ENCODE data around the gene MAP4K3.

The MAP4K3 gene

DNA sequence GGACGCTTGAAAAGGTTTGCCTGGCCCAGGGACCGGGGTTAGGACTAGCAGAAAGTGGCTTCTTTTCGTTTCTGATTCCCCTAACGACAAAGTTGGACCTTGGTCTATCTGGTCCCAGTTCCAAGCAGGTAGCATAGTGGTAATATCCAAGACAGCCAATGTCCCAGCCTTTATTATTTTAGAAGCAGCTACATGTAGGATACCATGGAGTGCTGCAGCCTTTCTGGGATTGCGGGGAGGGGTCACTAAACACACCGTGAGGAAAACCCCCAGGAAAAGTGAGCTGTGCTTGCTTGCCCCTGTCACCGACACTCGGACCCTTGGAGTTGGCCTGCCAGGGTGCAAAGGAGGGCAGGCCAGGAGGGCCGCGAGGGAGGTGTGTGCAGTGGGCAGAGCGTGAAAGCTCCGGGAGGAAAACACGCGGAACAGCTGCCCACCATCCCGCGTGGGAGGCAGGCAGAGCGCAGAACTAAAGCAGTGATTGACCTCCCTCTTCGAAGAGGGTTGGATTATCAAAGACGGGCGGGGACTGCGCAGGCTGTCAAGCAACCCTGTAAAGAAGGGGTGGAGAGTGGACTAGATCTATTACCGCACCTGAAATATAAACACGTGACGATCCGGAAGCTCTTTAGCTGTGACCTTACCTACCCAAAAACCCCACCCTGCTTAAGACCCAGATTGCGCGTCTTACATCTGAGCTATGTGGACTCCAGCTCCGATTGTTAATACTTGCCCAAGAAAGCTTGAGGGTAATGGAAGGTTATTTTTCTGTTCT lies 624 bp upstream of the MAP4K3 start:
- DNase-seq, result peak; percentile 78

DNA sequence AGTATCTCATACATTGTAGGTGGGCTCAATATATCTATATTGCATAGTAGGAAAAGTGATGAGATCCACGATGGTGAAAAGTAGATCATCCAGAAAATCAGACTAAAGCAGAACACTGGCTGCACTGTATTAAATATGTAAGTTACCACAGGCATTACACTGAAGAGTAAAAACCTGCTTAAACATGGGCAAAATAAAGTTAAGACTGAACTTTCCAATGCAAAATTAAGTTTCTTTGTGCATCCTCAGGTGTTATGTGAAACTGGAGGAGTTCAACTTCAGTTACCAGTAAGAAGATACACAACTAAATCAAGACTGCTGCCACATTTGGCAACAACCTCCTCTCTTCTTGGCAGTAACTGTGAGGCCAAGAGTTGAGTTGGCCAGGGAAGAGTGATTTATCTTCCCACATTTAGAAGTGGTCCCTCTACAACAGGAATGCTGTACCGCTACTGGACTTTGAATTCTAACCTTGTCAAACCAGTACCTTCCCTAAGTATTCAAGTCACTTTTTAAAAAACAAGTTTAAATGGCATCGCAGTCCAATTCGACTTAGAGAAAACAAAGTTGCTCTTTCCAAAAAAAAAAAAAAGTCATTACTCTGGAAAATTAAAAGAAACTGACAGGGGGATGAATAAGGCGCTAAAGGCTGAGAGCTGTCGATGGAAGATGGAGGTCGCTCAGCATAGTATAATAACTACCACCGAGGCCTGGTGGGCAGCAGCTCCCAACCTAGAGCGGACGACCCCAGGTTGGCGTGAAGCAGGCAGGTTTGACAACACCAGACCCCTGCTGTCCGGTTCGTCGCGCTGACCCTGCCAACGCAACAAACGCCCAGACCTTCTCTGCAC lies 1.1 kb downstream of the MAP4K3 start:
- no peak for DNase-seq

DNA sequence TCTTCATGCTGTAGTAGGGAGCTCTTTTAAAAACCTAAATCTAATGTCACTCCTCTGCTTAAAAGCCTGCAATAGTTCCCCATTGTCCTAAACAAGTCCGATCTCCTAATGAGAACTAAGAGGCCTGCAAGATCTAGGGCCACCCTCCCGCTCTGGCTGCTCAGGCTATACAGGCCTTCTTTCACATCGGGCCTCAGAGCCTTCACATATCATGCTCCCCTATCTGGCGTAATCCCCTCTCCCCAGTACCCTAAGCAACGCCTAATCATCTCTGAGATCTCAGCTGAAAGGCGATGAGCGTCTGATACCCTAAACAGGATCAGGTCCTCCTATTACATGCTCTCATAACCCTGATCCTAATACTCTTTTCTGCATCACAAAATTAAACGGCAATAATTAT lies 1.9 kb downstream of the MAP4K3 start:
- DNase-seq, result no peak

DNA sequence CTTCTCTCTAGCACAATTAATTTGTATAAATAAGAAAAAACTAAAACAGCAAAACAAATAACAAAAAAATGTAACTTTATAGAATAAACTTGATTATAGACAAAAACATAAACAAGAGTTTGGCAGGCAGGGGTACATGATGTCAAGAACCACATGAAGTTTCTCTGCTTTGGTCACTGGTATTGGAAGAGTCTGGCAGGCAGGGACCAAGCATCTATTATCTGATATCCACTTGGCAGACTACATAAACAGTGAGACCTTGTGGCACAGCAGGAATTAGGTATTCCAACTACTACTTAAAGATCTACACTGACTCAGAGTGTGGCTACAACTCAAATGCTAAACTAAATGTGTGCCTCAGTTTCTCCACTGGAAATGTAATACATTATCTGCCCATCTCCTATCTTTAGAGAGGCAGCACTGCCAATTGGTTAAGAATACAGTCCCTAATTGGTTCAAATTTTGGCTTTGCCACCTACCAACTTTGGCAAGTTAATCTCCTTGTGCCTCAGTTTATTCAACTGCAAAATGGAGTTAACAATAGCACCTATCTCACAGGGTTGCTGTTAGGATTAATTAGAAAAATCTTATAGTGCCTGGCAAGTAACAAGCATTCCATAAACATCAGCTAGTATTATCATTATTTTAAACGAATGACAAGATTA lies 2.7 kb downstream of the MAP4K3 start:
- DNase-seq, result no peak

DNA sequence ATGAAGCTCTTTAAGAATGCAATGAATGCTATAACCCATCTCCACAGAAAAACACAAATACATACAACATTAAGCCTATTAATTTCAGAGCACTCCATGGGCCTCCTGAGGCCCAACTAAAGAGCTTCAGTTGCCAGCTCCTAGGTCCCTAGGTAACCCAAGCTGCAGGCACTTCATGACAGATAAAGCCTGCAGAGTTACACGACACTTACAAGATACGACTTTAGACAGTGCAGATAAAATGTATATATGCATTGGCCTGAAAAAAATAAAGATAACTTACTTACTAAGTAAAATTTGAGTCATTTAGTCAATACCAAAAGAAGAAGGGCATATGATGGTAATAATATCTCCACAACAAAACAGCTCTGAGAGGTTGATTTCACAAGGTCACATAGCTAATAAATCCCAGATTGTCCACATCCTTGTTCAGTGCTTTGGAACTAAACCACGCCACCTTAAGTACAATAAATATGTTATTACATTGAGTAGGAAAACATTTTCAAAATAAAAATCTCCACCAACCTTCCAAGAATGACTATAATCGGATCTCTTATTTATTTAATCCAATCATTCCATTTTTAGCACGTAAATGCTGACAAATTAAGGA lies 3.4 kb downstream of the MAP4K3 start:
- no peak for DNase-seq

DNA sequence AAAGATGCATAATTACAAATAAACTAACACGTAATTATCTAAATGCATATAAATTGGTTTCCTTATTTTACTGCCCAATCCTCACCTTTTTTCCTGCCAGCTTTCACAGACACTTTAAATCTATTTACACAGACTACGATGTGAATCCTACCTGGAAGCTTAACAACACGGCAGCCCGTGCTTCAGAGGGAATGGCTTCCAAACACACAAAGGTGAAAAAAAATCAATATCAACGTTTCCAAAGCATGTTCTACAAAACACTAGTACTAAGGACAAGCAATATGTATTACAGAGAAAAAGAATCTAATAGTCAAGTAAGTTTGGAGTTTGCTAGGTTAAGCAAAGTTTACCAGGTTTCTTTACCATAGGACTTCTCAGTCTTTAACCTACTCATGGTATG lies 4.4 kb downstream of the MAP4K3 start:
- DNase-seq, result no peak

DNA sequence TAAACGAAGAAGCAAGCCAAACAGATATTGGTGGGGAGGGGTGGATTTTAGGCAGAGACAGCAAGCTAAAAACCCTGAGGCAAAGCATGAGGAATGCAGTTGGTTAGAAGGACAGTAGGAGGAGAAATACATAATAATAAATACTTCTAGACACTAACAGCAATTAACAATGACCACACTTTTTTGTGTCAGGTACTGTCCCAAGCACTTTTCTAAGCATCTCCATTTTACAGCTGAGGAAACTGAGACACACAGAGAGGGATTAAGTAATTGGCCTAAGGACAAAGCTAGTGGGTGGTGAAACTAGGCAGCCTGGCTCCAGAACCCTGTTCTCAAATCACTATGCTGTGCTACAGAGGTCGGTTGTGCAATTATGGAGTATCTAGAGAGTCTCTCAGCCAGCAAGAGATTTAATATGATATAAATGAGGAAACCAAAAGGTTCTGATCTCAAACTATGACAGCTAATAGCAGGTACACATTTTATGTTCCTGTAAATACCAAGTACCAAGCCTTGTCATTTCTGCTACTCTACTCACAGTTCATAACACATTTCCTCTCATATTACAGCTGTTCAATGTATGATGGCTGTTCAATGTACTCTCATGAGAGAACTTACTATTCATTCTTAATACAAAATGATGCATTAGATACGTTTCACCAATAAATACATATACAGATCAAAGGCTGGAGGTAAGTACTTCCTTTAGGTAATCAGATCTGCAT lies 5.3 kb downstream of the MAP4K3 start:
- no peak for DNase-seq

DNA sequence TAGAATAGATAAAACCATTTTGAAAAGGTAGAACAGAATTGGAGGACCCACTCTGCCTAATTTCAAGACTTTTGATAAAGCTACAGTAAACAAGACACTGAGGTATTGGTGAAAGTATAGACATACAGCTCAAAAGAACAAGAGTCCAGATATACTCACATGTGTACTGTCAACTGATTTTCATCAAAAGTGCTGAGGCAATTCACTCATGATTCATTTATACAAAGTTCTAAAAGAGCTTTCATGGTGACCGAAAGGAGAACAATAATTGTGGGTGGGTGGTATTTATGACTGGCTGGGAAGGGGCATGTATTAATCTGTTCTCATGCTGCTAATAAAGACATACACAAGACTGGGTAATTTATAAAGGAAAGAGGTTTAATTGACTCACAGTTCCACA lies 7.3 kb downstream of the MAP4K3 start:
- DNase-seq, result no peak

DNA sequence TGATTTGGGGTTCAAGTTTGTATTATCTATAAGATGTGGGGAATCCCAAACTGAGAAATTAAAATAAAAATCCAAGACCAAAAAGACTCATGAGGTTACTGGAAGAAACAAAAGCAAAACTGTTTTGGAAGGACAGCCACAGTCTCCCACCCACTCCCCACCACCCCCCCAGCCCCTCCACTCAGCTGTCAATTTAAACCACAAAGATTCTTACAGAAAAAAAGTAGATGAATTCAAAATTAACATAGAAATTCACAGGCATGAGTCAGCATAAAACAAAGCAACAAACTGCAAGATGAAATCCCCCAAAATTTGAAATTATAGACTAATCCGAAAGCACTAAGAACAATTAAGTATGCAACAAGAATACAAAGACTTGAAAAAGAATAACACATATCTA lies 12.1 kb downstream of the MAP4K3 start:
- no peak for DNase-seq

DNA sequence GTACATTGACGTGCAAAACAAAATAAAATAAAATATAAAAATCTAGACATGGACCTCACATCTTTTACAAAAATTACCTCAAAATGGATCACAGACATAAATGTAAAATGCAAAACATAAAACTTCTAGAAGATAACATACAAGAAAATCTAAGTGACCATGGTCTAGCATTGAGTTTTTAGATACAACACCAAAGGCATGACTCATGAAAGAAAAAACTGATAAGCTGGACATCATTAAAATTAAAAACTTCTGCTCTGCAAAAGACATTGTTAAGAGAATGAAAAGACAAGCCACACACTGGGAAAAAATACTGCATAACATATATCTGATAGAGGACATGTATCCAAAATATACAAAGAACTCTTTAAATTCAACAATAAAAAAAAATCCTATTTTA lies 14.4 kb downstream of the MAP4K3 start:
- DNase-seq, result no peak

DNA sequence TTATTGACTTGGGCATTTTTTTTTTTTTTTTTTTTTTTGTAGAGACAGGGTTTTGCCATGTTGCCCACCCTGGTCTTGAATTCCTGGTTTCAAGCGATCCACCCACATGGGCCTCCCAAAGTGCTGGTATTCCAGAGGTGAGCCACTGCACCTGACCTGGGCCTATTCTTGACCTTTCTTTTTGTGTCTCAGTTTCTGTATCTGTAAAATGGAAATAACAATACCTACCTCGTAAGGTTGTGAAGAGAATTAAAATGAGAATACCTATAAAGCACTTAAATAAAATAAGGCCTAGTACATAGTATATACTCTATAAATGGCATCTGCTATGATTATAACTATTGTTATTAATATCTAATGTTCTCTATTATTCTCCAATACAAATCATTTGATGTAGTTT lies 15.7 kb downstream of the MAP4K3 start:
- no peak for DNase-seq

DNA sequence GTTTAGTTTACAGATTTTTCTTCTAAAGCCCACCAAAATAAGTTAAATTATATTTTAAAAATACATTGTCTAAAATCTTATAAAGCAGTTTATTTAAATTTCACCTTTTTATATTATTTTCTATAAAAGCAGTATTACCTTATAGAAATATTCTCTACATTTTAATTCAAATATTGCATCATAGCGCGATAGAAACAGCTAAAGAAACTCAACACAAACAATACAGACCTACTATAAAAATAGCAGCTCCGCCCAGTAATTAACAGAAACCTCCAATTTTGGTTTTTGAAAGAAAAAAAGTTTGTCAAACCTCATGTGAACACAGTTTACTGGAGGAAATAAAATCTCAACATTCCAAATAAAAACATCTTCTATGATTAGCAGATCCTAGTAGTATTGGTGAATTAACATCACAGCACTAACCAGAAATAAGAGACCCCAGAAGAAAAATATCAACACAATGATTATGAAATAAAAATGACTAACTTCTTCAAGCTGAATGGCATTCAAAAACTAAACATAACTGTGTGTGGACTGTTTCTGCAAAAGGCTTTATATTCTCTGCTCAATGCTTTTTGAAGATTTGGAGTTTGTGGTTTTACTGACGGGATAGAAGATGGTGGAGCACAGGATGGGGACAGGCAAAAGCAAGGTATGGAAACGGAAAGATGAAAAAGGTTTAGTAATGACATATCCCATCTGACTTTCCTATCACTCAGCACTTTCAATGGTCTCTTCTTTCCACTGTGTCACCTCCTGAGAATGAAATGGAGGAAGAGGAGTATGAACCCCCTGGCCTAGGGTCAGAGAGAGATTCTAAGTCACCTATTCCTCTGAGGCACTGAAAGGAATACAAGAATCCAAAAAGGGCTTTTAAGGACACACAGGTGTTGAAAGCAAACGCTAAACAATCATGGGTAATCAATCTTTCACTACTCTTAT lies 17.5 kb downstream of the MAP4K3 start:
- no peak for DNase-seq

DNA sequence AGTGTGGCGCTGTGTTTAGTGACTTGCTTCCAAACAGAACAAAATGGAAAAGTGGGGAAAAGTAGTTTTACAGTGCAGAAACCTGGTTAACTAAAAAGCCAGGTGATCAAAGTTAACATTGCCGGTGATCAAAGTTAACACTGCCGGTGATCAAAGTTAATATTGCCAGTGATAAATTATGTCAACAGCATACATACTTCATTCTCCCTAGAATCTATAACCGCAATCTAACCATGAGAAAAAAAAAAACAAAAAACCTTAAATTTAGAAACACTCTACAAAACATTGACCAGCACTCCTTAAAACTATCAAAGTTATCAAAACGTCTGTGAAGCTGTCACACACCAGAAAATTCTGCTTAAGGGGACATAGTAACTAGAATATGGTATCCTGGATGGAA lies 18.6 kb downstream of the MAP4K3 start:
- DNase-seq, result no peak

DNA sequence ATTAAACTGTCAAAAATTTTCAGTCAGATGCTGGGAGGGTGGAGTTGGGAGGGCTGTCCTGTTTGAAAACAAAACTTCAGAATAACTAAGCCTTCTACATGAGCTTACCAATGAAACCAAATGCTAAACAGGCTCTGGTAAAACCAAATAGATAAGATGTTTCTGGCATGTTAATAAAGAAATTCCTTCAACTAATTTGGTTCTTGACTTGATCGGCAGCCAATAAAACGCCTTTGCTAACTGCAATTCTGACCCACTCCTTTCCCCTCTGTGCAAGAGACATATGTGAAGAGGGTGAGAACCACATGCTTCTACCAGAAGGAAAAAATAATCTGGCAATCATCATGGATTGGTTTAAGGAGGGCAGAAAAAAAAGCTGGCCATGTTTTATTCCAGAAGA lies 20.9 kb downstream of the MAP4K3 start:
- no peak for DNase-seq

DNA sequence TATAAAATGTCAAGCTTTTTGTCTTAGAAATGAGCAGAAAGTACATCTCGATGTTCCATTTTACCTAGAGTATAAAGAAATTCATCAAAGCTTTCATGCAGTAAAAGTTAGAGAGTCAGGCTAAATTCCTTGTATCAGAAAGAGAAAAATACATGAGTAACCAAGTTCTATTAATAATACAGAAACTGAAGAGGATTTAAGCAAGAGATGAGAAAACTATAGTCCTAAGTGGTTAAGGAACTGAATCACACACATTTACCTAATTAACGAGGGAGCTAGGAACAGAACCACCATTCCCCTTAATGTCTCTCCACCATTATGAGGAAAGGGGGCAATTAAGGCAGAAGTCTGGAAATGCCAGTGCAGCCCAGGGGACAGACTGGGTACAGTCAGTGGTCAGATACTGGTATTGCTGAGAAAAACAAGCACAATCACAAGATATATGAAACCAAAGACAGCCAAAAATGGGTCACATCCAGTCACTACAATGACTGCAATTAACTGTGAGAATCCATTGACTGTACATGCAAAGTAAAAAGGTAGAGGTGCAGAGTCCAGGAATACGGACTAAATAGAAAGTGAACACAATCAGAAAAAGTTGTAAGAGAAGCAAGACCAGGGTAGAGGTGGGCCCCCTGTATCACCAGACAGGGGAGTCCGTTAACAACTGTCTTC lies 23.9 kb downstream of the MAP4K3 start:
- DNase-seq, result no peak

DNA sequence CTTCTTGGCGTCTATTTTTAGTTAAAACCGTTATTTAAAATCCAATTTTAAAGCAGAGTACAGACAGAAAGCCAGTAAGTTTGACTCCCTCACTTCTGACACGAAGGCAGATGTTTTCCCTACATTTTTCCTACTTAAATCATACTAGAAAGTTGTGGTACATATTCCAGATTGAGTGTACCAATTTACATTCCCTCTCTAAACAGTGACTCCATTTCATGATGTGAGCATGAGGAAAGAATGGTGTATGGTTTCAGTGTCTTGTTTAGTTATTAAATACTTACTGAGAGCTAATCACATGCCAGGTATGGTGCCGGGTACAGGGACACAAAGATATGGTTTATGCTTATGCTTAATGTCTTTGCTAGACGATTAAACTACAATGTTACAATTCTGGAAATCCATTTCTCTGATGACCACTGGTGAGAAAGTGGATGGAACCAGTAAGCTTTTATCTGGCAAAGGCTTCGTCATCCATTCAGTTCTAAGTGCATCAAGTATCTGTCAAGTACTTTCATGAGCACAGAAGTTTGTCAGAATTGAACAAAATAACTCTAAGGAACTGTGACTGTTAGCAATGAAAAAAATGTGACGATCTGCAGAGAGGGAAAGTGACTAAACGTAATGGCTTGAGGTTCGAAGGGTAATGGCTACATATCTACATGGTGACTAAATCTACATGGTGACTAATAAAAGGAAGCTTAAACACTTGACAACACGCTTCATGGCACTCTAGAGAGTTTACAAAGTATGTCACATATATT lies 25.7 kb downstream of the MAP4K3 start:
- no peak for DNase-seq

DNA sequence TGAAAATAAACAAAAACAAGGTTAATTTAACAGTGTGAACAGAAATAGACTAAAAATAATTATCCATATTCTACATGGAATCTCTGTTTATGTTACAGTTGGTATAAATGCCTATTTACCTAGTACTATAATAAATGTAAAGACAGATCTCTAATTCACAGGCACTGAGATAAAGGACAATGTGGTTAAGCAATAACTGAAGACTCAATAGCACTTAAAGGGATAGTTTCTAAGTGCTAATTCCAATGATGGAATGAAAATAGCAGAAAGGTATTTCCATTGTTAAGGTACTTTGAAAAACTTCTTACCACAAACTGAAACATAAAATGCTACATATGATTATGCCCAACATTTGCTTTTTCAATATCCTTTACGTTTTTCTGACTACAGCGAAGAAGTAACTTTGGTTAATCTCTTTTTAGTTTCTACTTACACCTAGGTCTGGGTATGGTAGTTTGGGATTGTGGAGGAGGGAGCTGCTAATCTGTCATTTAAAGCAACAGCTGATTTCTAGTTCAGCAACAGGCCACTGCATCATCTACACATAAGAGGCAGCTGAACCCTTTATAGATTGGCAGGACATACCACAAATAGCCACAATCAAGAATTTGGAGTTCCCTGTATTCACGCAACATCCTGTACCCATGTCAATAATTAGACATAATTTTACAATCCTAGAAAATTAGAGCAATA lies 27.2 kb downstream of the MAP4K3 start:
- no peak for DNase-seq

DNA sequence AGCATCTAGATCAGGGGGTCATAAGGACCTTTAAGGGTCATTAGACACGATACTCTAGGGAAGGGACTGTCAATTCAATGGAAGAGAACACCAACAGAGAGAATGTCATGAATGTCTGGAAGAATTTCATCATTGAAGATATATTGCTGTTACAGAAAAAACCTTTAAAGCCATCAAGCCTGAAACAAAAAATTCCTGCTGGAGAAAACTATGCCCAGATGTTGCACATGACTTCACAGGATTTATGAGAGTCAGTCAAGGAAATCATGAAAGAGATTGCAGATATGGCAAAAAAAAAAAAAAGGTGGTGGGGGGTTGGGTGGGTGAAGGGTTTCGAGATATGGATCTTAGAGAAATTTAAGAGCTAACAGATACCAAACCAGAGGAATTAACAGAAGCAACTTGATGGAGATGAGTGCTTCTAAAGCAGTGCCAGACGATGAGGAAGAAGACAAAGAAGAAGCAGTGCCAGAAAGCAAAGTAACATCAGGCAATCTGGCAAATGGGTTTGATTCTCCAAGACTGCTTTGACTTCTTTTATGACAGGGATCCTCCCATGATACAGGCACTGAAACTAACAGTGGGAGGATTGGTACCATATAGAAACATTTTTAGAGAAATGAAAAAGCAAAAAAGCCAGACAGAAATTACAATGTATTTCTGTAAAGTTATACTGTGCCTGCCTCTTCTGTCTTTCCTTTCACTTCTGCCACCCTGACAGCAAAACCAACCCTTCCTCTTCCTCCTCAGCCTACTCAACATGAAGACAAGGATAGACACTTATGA lies 28.5 kb downstream of the MAP4K3 start:
- no peak for DNase-seq

Data from activated effector memory CD4-positive, alpha-beta T cell treated with anti-CD3 and anti-CD28 coated beads, Interleukin-2, amount 50 U/mL, for 16 hours (primary cell).